A549 treated with AZD9567 at 1 μM for 4 hours (cell line): Measurements from ENCODE around the gene MAPK8. TPM values are rescaled to one million over a fixed set of nuclear protein-coding genes. Genes with fewer than 3 reads are reported as not detected.

Experiments used
- total RNA-seq: library from RNA; stranded (reverse); fragments of 200-300 nt; extraction: Qiagen RNA extraction; gene quantifications from 5 replicates; pipeline ENCODE4 v1.2.3, GENCODE V29; 2022; ENCODE audit not compliant: insufficient read depth

Gene MAPK8
- 32.5 to 47.1 TPM (median 42.7 TPM) in 5 replicates for total RNA-seq

GRCh38 chr10:48306265-48306869, at the start of gene MAPK8:
MAPK8 (plus strand) TSS chr10:48306677; CDS start chr10:48401661, 94,984 bp downstream.

GRCh38 chr10:48274636-48275035, 31.8 kb upstream of the MAPK8 start, which contains the start of gene FRMPD2:
FRMPD2 (minus strand) TSS chr10:48274696; CDS start chr10:48274567, 129 bp downstream.

Other genes with a start within 250 kb of the MAPK8 start
- gene FRMPD2, start 32.0 kb upstream of the MAPK8 start, total RNA-seq = 0.08 to 0.16 TPM (median 0.11 TPM) in 4 of 5 replicates, not detected in the other